Measurements from ENCODE around the gene RAB40A.

- TF ChIP-seq, protein P1, sequence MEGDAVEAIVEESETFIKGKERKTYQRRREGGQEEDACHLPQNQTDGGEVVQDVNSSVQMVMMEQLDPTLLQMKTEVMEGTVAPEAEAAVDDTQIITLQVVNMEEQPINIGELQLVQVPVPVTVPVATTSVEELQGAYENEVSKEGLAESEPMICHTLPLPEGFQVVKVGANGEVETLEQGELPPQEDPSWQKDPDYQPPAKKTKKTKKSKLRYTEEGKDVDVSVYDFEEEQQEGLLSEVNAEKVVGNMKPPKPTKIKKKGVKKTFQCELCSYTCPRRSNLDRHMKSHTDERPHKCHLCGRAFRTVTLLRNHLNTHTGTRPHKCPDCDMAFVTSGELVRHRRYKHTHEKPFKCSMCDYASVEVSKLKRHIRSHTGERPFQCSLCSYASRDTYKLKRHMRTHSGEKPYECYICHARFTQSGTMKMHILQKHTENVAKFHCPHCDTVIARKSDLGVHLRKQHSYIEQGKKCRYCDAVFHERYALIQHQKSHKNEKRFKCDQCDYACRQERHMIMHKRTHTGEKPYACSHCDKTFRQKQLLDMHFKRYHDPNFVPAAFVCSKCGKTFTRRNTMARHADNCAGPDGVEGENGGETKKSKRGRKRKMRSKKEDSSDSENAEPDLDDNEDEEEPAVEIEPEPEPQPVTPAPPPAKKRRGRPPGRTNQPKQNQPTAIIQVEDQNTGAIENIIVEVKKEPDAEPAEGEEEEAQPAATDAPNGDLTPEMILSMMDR (IDR thresholded peaks at IDR 0.05 in 2 of 3, conservative IDR thresholded peaks at IDR 0.05 in 1 of 3; ENCODE audit: borderline replicate concordance in 1 of 3, insufficient read depth in 1 of 3, low read depth in 2 of 3, low read length in 2 of 3), result no peak
- TF ChIP-seq FOSL1 (IDR thresholded peaks at IDR 0.05; ENCODE audit: low read depth) (no peak), EZH2phosphoT487 (IDR thresholded peaks at IDR 0.05; ENCODE audit: borderline replicate concordance) (no peak)
Observed at GRCh38 chrX:103480526-103480925, 38.8 kb downstream of the RAB40A start.
